Left kidney (tissue), 2 donors: Measurements from ENCODE around the gene NAT9. TPM values are rescaled to one million over a fixed set of nuclear protein-coding genes. Genes with fewer than 3 reads are reported as not detected.

Source experiments
- DNase-seq: peaks from one replicate; pipeline ENCODE4 v3.0.0-alpha.2; 2013
- polyA plus RNA-seq: library from polyadenylated mRNA; unstranded; fragments of 120-200 nt; gene quantifications from one replicate; pipeline ENCODE4 v1.2.1, GENCODE V29; 2013; ENCODE audit not compliant: insufficient read length

Gene NAT9
- polyA plus RNA-seq, 1 donor: 46.7 TPM

DNA sequence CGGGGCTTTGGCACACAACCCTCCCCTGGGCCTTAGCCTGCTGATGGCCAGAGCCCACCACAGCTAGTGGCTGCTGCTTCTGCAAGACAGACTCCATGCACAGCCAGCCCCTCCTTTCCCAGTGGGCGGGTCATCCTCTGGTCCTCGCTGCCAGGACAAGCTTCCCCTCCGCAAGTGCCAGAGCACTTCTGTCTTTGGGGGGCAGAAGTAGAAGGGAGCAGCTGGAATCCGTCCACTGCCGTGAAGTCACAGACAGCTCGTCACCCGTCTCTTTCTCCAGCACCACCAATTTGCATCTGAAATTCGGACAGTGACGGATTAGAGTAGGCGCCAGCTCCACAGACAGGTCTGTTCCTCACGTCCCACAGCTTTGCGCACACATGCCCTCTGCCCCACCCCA is 31.3 kb upstream of the NAT9 start:
- no peak for DNase-seq

DNA sequence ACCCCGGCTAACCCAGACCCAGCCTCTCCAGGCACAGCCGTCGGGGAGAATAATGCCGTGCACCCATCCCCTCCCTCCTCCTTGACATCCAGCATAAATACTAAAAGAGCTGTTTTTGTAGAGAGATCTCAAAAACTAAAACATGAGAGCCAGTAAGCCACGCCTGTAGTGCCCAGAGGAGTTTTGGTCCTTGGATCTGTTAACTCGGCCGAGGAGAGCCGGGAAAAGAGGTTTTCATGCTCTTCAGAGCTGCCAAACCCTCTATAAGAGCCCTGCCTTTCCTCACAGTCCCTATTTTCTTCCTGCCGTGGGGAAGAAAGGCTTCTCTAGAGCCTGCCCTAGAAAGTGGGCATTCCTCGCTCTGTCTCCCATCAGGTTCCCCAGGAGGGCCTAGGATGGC is 30.2 kb upstream of the NAT9 start:
- no peak for DNase-seq

DNA sequence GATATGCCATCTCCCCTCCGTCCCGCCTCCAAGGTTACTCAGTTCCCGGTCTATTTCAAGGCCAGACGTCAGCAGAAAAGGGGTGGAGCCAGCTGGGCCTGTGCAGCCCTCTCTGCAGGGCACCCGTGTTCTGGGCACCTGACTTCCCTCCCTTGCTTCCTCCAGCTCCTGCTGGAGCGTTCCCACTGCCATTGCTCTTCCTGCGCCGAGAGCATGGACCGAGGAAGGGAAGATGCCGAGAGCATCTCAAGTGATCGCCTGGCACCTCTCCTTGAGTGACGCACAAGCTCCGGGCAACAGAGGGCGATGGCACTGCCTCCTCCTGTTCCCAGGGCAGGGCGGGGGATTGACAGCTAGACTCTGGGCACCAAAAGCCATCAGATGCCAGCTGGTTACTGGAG is 29.4 kb upstream of the NAT9 start:
- DNase-seq: no peak

DNA sequence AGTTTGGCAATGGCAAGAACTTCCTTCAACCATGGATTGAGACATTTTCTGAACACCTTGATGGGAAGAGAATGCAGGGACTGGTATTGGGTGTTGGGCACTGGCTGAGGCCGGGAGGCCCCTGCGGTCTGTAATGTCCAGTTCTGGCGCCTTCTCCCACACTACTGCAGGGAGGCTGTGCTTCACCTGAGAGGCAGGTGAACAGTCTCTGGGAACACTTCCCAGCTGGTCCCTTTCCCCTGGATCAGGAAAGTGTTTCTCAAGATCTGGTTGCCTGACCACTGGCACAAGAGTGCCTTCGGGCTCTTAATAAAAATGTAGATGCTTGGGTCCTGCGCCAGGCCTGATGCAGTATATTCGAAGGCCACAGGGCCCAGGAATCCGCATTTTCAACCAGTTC is 28.5 kb upstream of the NAT9 start:
- no peak for DNase-seq

DNA sequence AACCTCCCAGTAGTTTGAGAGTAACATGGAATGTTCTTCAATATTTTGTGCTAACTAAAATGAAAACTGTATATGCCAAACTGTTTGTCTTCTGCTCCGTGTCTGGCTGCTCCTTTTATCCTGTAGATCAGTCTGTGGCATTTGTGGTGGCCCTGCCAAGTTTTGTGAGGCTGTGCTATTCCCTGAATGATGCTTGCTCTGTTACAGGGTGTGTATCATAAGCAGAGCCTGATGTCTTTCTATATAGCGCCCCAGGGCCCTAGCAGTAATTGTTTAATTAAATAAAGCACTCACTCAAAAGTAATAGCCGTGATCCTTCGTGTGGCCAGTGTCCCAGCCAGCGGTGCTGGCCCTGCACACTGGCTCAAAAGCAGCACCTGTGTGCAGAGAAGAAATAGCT is 27.8 kb upstream of the NAT9 start:
- DNase-seq: no peak

DNA sequence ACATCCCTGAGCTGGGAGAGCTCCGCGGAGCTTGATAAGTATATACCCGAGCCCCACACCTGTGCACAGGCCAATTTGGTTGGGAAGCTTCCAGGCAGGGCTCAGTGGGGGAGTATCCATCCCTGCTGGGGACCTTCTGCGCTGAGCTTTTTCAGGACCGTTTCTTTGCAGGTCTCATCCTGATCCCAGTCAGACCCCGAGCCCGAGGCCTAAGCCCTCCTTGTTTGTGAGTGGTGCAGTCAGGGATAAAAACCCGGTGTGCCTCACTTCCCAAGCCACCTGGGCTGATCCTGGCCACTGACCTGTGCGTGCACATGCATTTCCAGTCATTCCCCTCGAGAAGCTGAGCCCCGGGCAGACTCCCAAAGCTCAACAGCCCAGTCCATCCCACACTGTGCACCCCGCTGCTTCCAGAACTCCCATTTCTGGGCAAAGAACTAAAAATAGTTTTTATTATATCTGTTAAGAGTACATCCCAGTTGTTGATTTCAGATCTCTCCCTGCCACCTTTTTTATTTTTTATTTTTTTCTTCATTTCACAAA is 27.3 kb upstream of the NAT9 start:
- DNase-seq: no peak

DNA sequence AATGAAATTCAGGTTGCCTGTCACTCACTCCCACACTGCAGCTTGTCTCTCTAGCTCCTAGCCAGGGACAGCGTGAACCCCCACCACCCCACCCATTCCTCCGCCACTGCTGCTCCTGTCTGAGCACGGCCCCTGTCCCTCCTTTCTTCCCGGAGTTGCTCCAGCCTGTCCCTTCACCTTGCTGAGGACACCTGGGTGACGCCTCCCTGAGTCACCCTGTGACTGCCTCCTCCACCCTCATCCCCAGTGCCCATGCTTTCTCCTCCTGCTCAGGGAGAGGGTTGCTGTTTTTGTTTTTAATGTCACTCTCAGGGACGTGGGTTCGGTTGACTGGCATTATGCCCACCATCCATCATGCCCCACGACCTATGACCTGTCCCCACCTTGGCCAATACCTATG is 25.8 kb upstream of the NAT9 start:
- DNase-seq: no peak

DNA sequence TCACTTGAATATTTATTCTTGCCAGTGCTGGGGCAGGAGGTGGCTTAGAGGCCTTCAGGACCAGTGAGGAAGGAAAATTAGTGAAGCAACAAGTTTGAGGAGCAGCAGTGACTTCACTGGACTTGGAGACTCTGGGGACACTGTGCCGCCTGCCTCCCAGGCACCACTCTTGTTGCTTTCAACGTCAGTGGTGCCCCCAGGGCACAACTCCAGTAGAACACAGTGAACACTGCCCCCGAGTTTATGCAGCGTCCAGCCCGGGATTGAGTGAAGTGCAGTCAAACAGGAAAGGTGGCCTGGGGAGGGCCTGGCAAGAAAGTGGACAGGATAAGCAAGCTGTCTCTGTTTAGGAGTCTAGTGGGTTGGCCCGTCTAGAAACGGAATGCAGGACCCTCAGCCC is 24.4 kb upstream of the NAT9 start:
- DNase-seq: no peak

DNA sequence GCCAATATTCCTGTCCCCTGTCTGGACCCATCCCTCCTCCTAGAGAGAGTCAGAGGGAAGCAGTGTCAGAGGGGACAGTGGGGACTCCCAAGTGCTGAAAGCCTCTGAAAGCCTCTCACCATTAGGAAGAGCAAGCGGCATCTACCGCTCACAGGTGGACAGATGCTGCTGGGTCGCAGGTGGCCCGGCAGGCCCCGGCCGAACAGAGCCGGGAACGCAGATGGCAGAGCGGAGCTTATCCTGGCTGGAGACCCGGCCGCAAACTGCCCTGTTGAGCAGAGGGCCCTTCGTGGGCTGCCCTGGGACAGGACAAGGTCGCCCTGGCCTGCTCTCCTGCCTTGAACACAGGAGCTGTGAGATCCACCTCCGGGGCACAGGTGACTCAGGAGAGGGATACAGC is 23.0 kb upstream of the NAT9 start:
- DNase-seq: no peak

DNA sequence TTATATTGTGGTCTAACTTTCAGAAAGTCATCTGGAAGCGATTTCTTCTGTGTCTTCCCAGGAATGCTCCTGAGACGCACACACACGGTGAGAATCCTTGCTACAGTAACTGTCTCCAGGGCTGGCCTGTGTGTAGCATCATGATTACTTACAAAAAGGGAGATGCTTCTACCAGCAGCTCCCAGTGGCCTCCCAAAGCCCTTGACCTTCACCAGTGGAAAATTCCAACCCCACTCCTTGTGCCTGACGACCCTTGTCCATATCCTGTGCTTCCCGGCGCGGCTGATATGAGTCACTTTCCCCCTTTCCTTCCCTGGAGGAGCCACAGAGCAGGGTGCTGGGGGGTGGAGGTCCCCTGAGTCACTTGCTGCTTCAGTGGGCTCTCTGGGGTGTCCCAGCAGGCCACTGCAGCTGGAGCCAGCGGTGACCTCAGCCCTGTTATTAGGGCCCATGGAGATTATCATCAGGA is 22.1 kb upstream of the NAT9 start:
- DNase-seq: no peak

DNA sequence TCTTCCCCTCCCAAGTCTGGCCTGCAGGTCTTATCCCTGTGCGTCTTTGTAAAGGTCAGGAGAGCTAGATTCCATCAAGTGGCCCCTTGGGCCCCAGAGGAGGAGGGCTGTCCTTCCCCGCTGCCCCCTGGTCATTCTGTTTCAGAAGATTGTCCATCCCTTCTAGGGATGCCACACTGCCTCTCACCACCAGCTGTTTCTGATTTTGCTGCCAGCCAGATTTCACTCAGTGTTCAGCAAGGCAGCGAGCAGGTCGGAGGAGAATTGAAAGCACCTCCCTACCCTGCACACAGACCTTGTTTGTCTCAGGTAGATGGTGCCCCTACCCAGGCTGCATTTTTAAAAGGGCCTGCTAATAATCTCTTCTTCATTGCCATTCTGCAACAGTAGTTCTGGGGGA is 21.7 kb upstream of the NAT9 start:
- DNase-seq: no peak

DNA sequence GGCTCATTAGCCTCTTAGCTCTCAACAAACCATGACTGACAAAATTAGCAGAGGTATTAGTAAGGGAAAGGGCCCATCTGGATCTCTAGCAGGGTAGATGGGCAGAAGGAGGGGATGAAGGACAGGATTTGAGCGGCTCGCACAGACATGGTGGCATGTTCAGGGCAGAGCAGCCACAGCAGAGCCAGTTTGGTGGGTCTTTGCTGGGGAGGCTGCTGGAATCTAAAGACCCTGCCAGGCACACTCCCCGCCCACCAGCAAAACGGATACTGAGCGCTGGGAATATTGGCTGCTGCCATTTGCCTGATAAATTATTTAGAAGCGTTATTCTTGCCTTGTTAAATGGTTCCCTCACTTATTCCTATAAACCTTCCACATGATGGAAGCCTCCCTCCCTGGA is 20.7 kb upstream of the NAT9 start:
- no peak for DNase-seq

DNA sequence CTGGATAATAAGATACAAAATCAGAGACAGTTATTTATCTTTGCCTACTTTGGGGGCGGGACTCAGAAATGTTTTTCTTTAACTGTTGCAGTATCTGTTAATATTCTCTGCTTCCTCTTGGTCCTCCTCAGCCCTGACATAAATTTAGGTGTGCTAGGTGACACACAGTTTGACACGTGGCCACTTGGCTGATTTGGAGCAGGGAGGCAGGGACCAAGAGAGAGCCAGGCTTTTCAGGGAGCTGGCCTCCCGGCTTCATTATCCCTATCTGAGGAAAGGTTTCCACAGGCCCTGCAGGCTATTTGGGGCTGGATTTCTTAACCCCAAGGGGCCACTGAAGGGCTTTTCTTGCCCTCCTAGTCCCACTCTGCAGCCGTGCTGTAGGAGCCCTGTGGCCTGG is 20.1 kb upstream of the NAT9 start:
- no peak for DNase-seq

DNA sequence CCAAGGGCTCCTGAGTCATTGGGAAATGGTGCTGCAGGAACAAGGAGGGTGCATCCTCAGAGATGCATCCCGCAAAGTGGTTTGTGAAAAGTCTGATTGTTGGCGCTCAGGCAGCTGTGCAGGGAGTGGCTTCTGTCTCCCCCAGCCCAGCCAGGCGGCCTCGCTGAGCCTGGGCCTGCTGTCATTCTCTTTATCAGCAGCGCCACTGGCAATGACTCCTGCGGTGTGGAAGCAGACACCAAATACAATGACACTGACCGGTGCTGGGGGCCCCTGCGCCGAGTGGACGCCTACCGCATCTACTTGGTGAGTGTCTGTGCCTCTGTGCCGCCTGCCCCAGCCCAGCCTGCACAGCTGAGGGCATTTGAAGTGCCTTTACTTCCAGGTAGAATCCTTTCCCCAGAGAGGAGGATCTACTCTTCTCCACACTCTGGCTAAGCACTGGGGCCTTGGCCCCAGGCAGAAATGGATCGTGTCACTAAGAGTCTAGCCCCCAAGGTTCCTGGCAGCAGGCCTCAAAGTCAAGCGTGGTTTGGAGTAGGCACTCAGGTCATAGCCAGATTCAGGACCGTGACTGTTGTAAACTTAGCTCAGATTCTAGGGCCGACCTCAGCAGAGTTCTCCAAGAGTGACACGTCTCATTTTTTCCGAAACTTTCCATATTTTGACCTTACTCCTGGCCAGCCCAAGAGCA is 19.3 kb upstream of the NAT9 start:
- DNase-seq: no peak

DNA sequence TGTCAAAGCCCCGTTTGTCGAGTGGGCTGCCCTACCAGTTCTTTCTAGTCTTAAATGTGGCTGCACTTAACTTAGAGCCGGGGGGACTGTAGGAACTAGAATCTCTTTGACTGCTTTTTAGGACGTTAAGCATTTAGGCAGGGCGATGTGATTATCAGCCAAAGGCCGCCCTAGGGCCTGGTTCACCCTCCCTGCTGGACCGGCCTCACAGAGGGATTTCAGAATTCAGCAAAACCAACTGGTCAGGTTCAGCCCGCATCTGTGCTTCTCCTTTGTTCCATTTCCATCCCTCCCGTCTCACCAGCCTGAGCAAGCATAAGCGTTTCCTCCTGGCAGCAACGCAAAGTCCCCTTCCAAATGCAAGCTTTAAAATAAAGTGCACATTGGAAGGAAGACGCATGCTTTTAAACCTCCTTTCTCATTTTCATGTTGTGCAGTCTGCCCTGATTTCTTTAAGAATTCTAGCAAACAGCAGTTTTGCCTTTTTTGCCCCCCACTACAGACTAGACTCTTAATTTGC is 16.5 kb upstream of the NAT9 start:
- no peak for DNase-seq

DNA sequence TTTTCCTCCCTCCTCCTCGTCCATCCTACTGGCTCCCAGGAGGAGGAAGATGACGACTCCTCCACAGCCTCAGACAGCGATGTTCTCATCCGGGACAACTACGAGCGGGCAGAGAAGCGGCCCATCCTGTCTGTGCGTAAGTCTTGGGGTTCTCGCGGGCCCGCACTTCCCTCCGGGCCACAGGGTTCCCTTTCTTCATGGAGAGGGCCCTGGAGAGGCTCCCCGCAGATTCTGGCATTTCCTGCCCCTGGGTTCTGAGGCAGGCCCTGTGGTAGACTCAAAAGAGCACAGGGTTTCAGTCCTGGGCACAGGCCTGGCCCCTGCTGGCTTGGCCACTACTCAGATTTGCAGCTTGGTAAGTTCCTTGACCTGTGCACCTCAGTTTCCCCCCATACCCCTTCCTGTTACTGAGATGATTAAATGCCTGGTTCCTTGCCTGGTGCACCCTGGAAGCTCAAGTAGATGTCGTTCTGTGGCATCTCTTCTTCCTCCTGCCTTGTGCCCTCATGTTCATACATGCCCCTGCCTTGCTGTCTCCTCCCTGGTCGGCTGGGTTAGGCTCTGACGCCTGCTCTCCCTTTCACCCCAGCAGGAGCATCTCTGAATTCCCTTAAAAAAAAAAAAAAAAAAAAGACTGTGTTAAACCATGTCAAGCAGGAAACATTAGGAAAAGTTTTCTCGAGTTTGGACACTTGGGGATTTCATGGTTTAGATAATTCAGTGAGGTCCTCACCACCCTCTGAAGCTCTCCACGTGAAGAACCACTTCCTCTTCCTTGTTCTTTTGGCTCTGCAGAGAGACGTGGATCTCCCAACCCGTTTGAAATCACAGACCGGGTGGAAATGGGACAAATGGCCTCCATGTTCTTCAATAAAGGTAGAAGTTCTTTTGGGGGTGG is 14.3 kb upstream of the NAT9 start:
- no peak for DNase-seq

DNA sequence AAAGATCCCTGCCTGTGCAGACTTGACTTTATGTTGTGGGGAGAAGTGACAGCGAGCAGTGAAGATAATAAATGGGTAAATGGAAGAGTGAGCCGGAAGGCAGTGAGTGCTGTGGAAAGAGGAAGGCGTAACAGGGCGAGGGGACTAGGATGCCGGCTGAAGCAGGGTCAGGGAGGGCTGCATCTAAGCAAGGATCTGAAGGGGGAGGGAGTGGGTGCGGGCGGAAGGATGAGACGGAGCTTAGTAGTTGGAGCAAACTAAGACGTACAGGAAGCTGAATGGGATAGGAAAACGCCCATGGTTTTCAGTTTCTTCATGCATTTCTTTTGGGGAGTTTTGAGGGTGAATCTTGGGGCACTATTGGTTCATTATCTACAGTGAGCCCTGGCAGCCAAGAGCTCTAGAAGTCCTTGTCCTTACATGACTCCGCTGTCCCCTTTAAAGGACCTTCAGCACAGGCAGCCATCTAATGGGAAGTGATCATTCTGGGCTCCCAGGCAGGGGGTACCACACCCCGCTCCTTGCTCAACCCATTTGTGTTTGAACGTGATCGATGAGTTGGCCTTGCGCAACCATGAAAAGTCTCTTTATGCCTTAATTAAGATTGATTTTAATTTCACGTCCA is 10.4 kb upstream of the NAT9 start:
- DNase-seq: no peak

DNA sequence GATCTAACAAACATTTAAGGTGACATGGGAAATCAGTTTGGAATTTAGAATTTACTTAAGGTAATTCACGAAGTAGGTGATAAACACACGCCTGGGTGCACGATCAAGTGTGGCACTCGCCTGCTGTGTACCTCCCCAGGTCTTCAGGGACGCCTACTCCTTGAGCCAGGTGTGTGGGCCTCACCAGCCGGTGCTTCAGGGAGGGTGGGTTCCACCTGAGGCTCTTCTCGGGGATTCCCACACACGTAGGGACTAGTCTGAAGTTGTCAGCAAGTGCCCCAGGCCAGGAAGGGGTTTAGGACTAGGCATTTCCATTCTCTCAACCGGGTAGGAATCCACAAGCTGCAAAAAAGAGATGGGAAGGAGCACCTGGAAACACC is 9.8 kb upstream of the NAT9 start:
- DNase-seq: no peak

DNA sequence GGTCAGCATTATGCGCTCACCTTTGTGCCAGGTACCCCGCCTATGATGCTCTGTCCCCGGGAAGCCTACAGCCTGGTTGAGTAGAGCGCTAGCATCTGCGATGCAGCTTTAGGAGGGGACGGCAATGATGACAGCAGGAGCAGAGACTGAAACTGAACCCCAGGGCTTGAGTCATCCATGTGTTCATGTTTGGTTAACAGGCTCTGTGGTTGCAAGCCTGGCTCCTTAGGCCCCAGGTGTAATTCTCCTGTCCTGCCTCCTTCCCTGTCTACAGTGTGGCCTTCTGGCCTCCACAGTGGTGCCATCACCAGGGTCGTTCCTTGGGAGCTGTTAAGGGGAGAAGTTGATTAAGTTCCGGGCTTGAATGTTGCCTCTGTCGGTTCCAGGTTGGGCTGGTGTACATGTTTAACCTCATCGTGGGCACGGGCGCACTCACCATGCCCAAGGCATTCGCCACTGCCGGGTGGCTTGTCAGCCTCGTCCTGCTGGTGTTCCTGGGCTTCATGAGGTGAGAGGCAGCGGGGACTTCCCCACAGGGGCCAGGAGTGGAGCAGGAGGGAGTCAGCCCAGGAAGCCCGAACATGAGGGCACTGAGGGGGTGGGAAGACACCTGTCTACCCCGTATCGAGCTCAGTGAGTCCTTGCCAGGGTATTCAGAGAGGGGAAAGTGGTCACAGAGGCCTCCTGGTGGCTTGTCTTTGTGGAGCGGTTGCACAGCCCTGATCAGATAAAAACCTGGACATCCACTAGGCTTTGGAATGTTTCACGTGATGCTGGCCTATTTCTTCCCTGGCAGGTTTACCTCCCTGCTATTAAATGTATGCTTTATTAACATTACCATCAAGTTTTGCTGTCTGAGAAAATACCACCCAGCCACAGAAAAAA is 9.2 kb upstream of the NAT9 start:
- DNase-seq: no peak

DNA sequence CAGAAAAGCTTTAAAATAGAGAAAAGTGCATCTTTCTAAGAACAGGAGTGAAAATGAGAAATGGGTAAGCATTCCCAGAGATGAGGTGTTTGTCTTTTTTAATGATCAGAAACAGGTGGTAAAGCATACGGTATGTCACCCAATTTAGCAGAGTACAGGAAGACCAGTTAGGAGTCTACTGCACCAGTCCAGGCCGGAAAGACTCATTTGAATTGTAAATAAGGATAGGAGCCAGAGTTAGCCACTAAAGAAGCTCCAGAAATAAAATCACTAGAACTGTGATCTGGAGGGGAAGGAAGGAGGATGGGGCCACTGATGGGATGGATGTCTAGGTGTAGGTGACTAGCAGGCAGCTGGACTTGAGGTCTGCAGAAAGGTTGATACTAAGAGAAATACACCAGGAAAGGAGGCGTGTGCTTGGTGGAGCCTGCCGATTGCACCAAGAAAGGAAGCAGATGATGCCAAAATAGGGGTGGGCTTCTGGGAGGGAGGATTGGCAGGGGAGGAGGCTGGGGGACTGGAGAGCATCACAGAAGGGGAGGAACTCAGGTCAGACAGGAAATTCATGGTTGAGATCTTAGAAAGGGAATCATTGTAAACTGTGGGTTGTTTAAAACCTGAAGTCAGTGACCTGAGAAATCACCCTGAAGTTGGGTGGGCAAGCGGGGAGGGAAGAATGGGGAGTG is 8.1 kb upstream of the NAT9 start:
- DNase-seq: no peak

DNA sequence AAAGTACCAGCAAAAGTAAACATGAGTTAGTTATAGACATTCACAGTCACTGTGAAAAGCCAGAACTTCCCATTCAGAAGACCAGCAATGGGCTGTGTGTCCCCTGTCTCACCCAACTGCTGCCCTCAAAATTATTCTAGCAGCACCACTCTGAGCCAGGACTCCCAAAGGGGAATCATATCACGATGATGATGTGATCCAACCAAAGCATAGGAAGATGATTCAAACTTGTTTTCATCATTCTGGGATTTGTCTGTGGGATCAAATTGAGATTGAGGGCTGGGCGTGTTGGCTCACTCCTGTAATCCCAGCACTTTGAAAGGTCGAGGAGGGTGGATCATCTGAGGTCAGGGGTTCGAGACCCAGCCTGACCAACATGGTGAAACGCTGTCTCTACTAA is 6.4 kb upstream of the NAT9 start:
- no peak for DNase-seq
